Measurements from ENCODE around the gene SLC35F1.

GRCh38 chr6:118128755-118129154, 221.7 kb downstream of the SLC35F1 start:
- TF ChIP-seq EP300 (IDR thresholded peaks at IDR 0.05): no peak
- TF ChIP-seq CTCF (IDR thresholded peaks at IDR 0.05): no peak

Data from upper lobe of left lung (tissue), 4 donors.